WTC11 (cell line): ENCODE results near the gene LTBP2. TPM values are rescaled to one million over a fixed set of nuclear protein-coding genes. Genes with fewer than 3 reads are reported as not detected.

Experiments used
- ATAC-seq: fragments of 200-7000 bp; cut with Tn5 transposase; 2 replicates; pipeline ENCODE4 v1.10.0; 2021; ENCODE audit warnings: mild to moderate bottlenecking, moderate library complexity
- CTCF ChIA-PET: fragments of 300-600 bp; sonication (Branson Sonifier 250); formaldehyde crosslinking; loops from one replicate; lab custom pipeline; 2021; ENCODE audit warnings: antibody characterized with exemption; lab: Charles Lee
- POLR2A ChIA-PET: fragments of 350-600 bp; sonication (Branson Sonifier 250); formaldehyde crosslinking; loops from one replicate; lab custom pipeline; 2021; ENCODE audit warnings: antibody characterized with exemption; lab: Charles Lee
- DNase-seq: peaks from one replicate; pipeline ENCODE4 v3.0.0; 2021; ENCODE audit warnings: low spot score
- H3K27ac Mint-ChIP-seq: 2 replicates; pipeline ENCODE4 v1.8.0; 2021; ENCODE audit warnings: mixed read lengths
- H3K27me3 Mint-ChIP-seq: 2 replicates; pipeline ENCODE4 v1.8.0; 2021; ENCODE audit warnings: low read depth, mild to moderate bottlenecking, moderate library complexity, mixed read lengths
- H3K36me3 Mint-ChIP-seq: 2 replicates; pipeline ENCODE4 v1.8.0; 2021; ENCODE audit warnings: mixed read lengths
- H3K4me1 Mint-ChIP-seq: 2 replicates; pipeline ENCODE4 v1.8.0; 2022; ENCODE audit warnings: mixed read lengths
- H3K4me3 Mint-ChIP-seq: 2 replicates; pipeline ENCODE4 v1.8.0; 2021; ENCODE audit warnings: mild to moderate bottlenecking, moderate library complexity, mixed read lengths
- H3K9me3 Mint-ChIP-seq: 2 replicates; pipeline ENCODE4 v1.8.0; 2021; ENCODE audit warnings: mixed read lengths
- AR ChIP-seq: fragments of 250-450 bp; sonication (Bioruptor Pico); IDR thresholded peaks from 2 replicates; pipeline ENCODE4 v1.9.0; 2021; ENCODE audit warnings: mild to moderate bottlenecking
- CBFB ChIP-seq: sonication (generic); formaldehyde crosslinking; IDR thresholded peaks from 2 replicates; pipeline ENCODE4 v1.8.1; 2022; ENCODE audit warnings: mild to moderate bottlenecking, low read depth, missing genetic modification reagents
- GABPB1 ChIP-seq: sonication (generic); formaldehyde crosslinking; IDR thresholded peaks from 2 replicates; pipeline ENCODE4 v1.8.1; 2023; ENCODE audit warnings: mild to moderate bottlenecking, missing genetic modification reagents
- GTF2I ChIP-seq: fragments of 250-450 bp; sonication (Bioruptor Pico); conservative IDR thresholded peaks from 2 replicates; pipeline ENCODE4 v1.4.0; 2021; ENCODE audit warnings: mild to moderate bottlenecking
- JAZF1 ChIP-seq: fragments of 250-450 bp; sonication (Bioruptor Pico); IDR thresholded peaks from 2 replicates; pipeline ENCODE4 v1.9.0; 2021; ENCODE audit warnings: moderate library complexity, mild to moderate bottlenecking, inconsistent platforms
- MXD4 ChIP-seq: fragments of 250-450 bp; sonication (Bioruptor Pico); IDR thresholded peaks from 2 replicates; pipeline ENCODE4 v1.8.0; 2021; ENCODE audit warnings: mild to moderate bottlenecking, moderate library complexity, borderline replicate concordance
- RORB ChIP-seq: fragments of 250-450 bp; sonication (Bioruptor Pico); IDR thresholded peaks from 2 replicates; pipeline ENCODE4 v1.9.0; 2021; ENCODE audit warnings: mild to moderate bottlenecking
- SMAD3 ChIP-seq: sonication (generic); formaldehyde crosslinking; IDR thresholded peaks from 2 replicates; pipeline ENCODE4 v1.8.0; 2022; ENCODE audit warnings: missing genetic modification reagents, mild to moderate bottlenecking, borderline replicate concordance
- TEAD1 ChIP-seq: sonication (generic); formaldehyde crosslinking; IDR thresholded peaks from 2 replicates; pipeline ENCODE4 v1.8.0; 2022; ENCODE audit warnings: mild to moderate bottlenecking, missing genetic modification reagents
- USF2 ChIP-seq: sonication (generic); formaldehyde crosslinking; IDR thresholded peaks from 2 replicates; pipeline ENCODE4 v1.8.1; 2023; ENCODE audit warnings: mild to moderate bottlenecking, missing genetic modification reagents, moderate library complexity
- ZNF512 ChIP-seq: sonication (generic); formaldehyde crosslinking; IDR thresholded peaks from 2 replicates; pipeline ENCODE4 v1.8.1; 2022; ENCODE audit warnings: missing genetic modification reagents, borderline replicate concordance
- total RNA-seq: library from RNA; stranded (reverse); gene quantifications from 3 replicates; pipeline ENCODE4 v1.2.3, GENCODE V29; 2021
- TF ChIP-seq, protein P1 (sequence below): sonication (generic); formaldehyde crosslinking; IDR thresholded peaks from 2 replicates; pipeline ENCODE4 v1.8.1; 2023; ENCODE audit warnings: mild to moderate bottlenecking, missing genetic modification reagents
- TF ChIP-seq, protein P2 (sequence below): sonication (generic); formaldehyde crosslinking; IDR thresholded peaks from 2 replicates; pipeline ENCODE4 v1.8.1; 2022; ENCODE audit warnings: mild to moderate bottlenecking, missing genetic modification reagents, moderate library complexity, borderline replicate concordance
- TF ChIP-seq, protein P3 (sequence below): sonication (generic); formaldehyde crosslinking; IDR thresholded peaks from 2 replicates; pipeline ENCODE4 v1.8.0; 2023; ENCODE audit warnings: missing genetic modification reagents

LTBP2 gene
- total RNA-seq, 1 experiment from 2014 or later: 1.2 TPM

DNA sequence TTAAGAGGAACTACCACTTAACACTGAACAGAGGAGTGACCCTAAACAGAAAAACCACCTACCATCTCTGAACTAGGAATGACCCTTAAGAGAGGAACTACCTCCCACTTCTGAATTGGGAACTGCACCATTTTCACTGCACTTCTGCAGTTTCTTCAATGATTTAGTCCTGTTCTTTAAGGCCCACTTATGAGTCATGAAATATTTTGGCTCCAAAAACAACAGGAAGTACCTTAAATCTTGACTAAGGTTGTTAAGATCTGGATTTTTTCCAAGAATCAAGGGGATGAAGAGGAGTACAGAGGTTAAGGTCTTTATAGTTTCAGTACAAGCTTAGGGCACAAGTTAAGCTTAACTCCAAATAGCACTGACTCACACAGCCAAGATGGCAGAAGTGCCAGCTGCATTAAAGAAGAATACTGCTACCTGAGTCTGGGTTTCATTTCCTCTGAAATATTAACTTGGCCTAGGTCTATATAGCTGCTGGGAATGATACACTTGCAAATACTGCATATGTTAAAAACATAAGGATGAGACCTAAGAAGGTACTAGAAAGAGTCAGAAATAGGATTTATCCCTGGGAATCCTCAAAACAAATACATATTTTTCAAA, 123.1 kb downstream of the LTBP2 start:
- TF ChIP-seq CBFB (CRISPR knock-in tag): no peak
- TF ChIP-seq TEAD1: no peak
- TF ChIP-seq ZNF512 (CRISPR knock-in tag): no peak
- TF ChIP-seq JAZF1 (CRISPR knock-in tag): no peak
- TF ChIP-seq, protein P1, sequence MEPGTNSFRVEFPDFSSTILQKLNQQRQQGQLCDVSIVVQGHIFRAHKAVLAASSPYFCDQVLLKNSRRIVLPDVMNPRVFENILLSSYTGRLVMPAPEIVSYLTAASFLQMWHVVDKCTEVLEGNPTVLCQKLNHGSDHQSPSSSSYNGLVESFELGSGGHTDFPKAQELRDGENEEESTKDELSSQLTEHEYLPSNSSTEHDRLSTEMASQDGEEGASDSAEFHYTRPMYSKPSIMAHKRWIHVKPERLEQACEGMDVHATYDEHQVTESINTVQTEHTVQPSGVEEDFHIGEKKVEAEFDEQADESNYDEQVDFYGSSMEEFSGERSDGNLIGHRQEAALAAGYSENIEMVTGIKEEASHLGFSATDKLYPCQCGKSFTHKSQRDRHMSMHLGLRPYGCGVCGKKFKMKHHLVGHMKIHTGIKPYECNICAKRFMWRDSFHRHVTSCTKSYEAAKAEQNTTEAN (CRISPR knock-in tag): no peak
- TF ChIP-seq, protein P2, sequence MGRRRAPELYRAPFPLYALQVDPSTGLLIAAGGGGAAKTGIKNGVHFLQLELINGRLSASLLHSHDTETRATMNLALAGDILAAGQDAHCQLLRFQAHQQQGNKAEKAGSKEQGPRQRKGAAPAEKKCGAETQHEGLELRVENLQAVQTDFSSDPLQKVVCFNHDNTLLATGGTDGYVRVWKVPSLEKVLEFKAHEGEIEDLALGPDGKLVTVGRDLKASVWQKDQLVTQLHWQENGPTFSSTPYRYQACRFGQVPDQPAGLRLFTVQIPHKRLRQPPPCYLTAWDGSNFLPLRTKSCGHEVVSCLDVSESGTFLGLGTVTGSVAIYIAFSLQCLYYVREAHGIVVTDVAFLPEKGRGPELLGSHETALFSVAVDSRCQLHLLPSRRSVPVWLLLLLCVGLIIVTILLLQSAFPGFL (CRISPR knock-in tag): no peak
- no peak for TF ChIP-seq USF2 (CRISPR knock-in tag)
- Mint-ChIP-seq H3K9me3 (no peaks in the 10 kb centered on the region), H3K36me3 (peaks cover 13% of the 10 kb centered on the region), H3K27me3 (no peaks in the 10 kb centered on the region), H3K4me1 (peaks cover 29% of the 10 kb centered on the region), H3K4me3 (no peak overlapping the region), H3K27ac (peak overlapping the region; percentile 66; the same call in 1 of the 2 replicates)
- ChIA-PET POLR2A (no interaction called here), CTCF (interaction anchor here (1.1 kb wide), 1 partner anchor 10 kb away, joined by 3 read pairs; no protein-coding TSS in a partner anchor)
- DNase-seq (no peak), ATAC-seq (no peak)

GRCh38 chr14:74486164-74486563, 125.9 kb downstream of the LTBP2 start:
- no peak for TF ChIP-seq SMAD3
- no peak for TF ChIP-seq GTF2I (CRISPR knock-in tag)
- TF ChIP-seq AR (CRISPR knock-in tag): no peak
- TF ChIP-seq JAZF1 (CRISPR knock-in tag): no peak
- TF ChIP-seq MXD4 (CRISPR knock-in tag): no peak
- no peak for TF ChIP-seq RORB (CRISPR knock-in tag)
- no peak for TF ChIP-seq GABPB1 (CRISPR knock-in tag)
- TF ChIP-seq, protein P3, sequence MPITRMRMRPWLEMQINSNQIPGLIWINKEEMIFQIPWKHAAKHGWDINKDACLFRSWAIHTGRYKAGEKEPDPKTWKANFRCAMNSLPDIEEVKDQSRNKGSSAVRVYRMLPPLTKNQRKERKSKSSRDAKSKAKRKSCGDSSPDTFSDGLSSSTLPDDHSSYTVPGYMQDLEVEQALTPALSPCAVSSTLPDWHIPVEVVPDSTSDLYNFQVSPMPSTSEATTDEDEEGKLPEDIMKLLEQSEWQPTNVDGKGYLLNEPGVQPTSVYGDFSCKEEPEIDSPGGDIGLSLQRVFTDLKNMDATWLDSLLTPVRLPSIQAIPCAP: no peak
- TF ChIP-seq, all 79 proteins: peak for 0
- Mint-ChIP-seq H3K9me3 (no peaks in the 10 kb centered on the region), H3K4me1 (peaks cover 29% of the 10 kb centered on the region), H3K36me3 (peaks cover 35% of the 10 kb centered on the region), H3K4me3 (no peak overlapping the region), H3K27ac (0 out of 2 replicates have a peak overlapping the region, but pooled peaks have one; percentile 27), H3K27me3 (no peaks in the 10 kb centered on the region)
- CTCF ChIA-PET: interaction anchor here (0.6 to 1.7 kb wide), 3 partner anchors 16 to 195 kb away, joined by 3 to 4 read pairs (median 4); no protein-coding TSS in a partner anchor
- DNase-seq (no peak), ATAC-seq (no peak)
- POLR2A ChIA-PET: interaction anchor here (0.6 kb wide), 1 partner anchor 195 kb away, joined by 5 read pairs; no protein-coding TSS in a partner anchor
